HG03103 (cell line): Measurements from ENCODE around the gene NCR3LG1.

Experiments
- ATAC-seq: cut with Tn5 transposase; IDR thresholded peaks from one replicate; pipeline ENCODE4 v1.9.1; 2021; ENCODE audit warnings: low read depth; ENCODE audit not compliant: unreplicated experiment

Gene NCR3LG1

DNA sequence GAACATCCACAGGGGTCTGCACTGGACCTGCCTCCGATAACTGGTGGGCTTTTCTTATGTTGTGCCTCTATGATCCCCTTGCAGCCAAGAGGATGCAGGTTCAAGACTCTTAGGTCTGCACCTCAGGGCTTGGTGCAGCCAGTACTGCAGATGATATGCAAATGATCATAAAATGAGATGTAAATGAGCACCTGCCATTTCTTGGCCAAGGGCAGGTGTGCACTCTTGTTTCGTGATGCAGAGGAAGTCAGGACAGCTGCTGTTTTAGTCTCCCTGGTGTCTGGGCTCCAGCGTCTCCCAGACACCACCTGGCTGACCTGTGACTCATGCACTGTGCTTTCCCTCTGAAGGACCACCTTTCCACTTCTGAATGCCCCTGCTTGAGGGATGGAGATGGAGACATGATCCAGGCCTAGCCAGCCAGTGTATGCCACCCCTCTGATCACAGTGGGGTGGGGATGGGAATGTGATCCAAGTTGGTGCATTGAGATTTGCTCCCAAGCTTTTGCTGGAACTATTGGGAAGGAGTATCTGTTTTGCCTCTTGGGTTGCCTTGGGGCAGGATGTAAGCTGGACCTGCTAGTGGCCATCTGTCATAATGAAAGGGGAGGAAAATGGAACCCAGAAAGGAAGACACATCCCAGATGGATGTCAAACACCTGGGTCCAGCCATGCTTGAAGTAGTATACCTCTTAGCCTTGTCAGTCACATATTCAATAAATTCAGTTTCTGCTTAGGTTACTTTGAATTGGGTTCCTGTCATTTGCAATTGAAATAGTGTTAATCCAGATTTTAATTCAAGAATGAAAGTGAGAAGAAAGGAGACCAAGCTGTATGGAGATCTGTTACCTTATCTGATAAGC is 40.1 kb downstream of the NCR3LG1 start:
- no peak for ATAC-seq

DNA sequence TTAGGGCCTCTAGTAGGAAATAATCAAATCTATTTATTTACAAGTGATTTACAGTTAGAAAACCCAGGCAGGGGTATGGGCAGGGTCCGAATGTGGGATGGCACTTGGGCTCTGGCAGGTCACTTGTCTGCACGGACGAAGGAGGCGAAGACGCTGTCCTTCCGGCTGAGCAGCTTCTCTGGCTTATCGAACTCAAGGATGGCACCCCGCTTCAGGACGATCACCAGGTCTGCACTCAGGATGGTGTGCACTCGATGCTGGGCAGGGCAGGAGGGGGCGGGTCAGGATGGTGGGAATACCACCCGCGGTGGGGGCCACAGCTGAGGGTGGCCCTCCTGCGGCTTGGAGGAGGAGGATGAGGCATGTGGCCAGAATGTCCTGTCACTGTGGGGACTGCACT is 41.3 kb downstream of the NCR3LG1 start:
- no peak for ATAC-seq

DNA sequence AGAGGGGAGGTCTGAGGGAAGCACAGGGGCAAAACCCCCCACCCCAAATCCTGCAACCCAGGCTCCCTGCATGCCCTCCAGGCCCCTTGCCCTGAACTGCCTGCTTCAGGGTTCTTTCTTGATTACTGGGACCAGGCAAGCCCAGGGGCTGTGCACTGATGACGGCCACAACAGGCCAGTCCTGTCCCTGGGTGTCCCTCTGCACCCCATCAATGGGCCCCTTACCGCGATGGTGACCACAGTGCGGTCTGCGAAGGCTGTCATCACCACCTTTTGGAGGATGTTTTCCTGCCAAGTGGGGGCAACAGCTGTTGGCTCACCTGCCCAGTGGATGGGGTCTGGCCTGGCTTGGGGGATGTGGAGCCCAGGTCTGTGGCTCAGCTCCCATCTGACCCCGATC is 41.9 kb downstream of the NCR3LG1 start:
- ATAC-seq = no peak

- ATAC-seq = no peak
These were observed 43.3 kb downstream of the NCR3LG1 start for GRCh38 chr11:17394743-17395390.

DNA sequence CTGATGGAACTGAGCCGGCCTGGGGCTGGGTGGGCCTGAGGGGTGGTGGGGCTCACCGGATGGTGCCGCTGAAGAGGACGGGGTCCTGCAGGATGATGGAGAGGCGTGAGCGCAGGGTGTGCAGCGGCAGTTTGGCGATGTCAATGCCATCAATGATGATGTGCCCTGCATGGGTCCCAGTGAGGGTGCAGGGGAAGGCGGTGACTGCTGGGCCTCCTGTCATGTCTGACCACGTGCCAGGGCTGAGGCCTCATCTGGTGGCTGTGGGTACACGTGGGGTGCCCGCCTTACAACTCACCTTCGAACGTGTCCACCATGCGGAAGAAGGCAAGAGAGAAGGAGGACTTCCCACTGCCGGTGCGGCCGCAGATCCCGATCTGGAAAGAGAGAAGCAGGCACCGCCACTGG is 44.0 kb downstream of the NCR3LG1 start:
- no peak for ATAC-seq

GRCh38 chr11:17395978-17396377 is 44.4 kb downstream of the NCR3LG1 start:
- no peak for ATAC-seq

DNA sequence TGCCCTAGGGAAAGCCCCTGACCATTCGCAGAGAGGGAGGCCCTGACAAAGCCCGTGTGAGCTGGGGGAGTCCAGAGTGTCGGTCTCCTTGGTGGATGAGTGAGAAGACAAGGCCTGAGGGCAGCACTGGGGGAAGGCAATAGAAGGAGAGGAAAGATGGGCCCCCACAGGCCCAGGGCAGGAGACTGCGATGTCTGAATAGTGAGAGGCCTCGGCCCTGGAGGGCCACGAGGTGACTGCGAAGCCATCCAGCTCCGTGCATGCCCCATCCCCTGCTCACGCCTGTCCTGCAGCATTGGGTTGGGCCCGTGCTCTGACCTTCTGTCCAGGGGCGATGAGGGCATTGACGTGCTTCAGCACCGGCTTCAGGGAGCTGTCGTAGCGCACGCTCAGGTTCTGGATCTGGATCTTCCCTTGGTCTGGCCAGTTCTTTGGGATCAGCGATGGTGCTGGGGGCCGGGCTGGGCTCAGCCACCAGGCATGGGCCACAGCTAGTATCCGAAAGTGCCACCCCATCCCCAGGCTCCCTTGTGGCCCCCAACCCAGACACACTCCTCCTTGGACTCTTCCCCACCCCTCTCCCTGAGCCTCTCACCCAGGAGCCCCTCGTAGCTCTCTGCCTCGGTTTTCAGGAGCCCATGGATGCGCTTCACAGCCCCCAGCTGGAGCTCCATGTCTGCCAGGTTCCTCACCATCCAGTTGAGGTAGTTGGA is 45.2 kb downstream of the NCR3LG1 start:
- no peak for ATAC-seq

DNA sequence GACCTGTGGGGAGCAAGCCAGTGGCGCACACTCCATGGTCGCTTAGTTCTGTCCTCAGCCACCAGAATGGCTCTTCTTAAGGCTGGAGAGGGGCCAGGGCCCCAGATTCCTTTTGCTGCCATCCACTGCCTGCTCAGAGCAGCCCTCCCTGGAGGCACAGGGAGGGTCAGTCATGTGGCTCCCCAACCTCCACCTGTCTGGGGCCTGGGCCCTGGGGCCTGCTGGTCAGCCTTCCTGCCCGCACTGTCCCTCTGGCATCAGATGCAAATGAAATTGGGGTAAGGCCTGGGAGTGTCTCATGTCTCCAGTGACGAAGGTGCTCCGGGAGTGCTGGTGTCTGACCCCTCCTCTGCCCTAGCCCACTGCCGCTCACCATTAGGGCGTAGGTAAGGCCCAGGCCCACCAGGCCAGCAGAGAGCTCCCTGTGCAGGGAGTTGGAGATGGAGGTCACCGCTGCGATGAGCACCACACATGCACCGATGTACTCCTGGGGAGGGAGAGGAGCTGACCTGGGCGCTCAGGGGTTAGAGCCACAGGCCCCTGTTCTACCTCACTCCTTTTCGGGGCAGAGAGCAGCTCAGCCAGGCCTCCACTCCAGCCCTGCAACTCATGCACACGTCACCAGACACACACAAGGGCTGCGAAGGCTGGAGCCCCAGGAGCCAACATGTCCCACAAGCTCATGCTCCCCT is 45.9 kb downstream of the NCR3LG1 start:
- ATAC-seq = no peak

DNA sequence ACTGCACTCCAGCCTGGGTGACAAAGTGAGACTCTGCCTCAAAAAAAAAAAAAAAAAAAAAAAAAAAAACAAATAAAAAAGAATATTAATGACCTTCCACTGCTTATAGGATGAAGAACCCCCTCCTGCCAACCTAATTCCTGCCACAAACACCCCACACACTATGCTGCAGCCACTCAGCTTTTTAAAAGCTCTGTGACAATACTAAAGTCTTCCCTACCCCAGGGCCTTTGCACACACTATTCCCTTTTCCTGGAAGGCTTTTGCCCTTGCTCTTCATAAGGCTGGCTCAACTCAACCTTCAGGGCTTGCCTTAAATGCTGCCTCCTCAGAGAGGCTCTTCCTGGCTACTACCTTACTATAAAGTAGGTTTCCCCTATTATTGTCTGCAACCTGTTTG is 47.6 kb downstream of the NCR3LG1 start:
- ATAC-seq = no peak

- ATAC-seq = no peak
These were observed 48.6 kb downstream of the NCR3LG1 start for GRCh38 chr11:17400048-17400775.

GRCh38 chr11:17401316-17401715 is 49.7 kb downstream of the NCR3LG1 start:
- no peak for ATAC-seq

DNA sequence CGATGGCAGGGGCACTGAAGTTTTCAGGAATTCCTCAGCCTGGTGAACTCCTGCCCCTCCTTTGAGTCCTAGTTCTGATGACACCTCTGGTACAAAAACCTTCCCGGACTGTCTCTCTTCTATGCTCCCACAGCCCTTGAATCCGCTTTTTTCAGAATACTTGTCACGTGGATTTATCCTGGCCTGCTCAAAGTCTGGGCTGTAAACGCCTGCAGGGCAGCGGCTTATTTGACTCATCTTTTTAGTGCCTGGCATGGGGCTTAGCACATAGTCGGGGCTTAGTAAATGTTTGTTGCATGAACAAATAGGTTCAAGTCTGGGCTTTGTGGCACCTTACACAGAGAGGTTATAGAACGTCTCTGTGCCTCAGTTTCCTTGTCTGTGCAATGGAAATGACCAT is 50.2 kb downstream of the NCR3LG1 start:
- ATAC-seq = no peak

DNA sequence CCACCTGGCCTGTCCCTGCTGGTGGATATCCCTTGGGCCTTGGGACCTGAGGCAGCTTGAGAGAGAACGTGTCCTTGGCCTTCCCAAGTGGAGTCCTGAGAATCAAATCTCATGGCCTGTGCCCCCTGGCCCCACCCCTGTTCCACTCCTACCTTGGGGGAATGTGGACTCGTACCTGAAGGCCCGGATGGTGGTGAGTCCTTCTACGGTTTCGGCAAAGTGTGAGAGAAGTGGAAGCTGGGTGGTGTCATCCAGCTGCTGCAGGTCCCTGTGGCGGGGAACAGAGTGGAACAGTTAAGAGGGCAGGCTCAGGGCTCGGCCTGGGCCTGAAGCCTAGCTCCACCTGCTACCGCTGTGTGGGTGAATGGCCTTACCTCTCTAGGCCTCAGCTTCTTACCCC is 50.9 kb downstream of the NCR3LG1 start:
- ATAC-seq = no peak

DNA sequence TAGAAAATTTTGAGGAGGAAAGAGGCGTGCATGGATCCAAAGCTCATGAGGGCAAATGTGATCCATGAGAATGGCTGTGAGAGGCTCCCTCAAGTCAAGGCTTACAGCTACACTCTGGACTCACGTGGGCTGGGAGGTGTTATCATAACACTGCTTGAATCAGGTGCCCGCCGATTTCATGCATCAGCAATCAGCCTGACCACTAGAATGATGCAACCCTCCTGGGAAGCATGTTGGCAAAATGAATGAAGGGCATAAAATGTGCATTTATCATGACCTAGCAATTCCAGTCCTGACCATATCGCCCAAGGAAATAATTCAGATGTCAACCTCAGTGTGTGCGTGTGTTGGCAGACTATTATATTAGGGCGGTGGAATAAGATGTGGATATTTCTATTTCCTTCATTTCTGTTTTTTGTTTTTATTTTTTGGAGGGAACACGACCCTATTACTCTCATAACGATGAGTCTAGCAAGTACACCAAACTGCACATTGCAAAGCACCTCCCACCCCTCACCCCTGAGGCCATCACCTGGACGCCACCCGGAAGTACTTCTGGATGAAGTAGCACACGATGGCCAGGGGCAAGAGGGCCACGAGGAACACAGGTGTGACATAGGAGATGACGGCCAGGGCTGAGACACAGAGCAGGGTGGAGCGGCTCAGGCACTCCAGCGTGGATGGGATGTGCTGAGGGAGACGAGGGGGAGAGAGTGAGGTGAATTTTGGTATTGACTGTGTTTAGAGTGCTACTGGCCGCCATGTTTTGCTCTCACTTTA is 52.6 kb downstream of the NCR3LG1 start:
- ATAC-seq = no peak

- no peak for ATAC-seq
These were observed 53.8 kb downstream of the NCR3LG1 start for GRCh38 chr11:17405232-17406005.

GRCh38 chr11:17406082-17406817 is 54.6 kb downstream of the NCR3LG1 start:
- no peak for ATAC-seq

GRCh38 chr11:17406818-17407149 is 55.2 kb downstream of the NCR3LG1 start:
- no peak for ATAC-seq

- ATAC-seq = no peak
These were observed 56.0 kb downstream of the NCR3LG1 start for GRCh38 chr11:17407575-17407974.
